ENCODE results near the gene PLA2G2F.

The PLA2G2F gene

GRCh38 chr1:20142001-20142710 lies 3.0 kb downstream of the PLA2G2F start:
- DNase-seq (ENCODE audit: low read depth): no peak

- no peak for DNase-seq (ENCODE audit: low read depth)
These were observed 4.2 kb downstream of the PLA2G2F start for GRCh38 chr1:20143318-20143717.

- no peak for DNase-seq (ENCODE audit: low read depth)
These were observed 4.8 kb downstream of the PLA2G2F start for GRCh38 chr1:20143734-20144565.

- no peak for DNase-seq (ENCODE audit: low read depth)
These were observed 8.9 kb downstream of the PLA2G2F start for GRCh38 chr1:20147846-20148570.

GRCh38 chr1:20148571-20149500 lies 9.7 kb downstream of the PLA2G2F start:
- DNase-seq (ENCODE audit: low read depth): no peak

GRCh38 chr1:20149601-20150325 lies 10.6 kb downstream of the PLA2G2F start:
- no peak for DNase-seq (ENCODE audit: low read depth)

- DNase-seq (ENCODE audit: low read depth): no peak
These were observed 11.2 kb downstream of the PLA2G2F start for GRCh38 chr1:20150326-20150705.

- no peak for DNase-seq (ENCODE audit: low read depth)
These were observed 11.8 kb downstream of the PLA2G2F start for GRCh38 chr1:20150969-20151368.

- DNase-seq (ENCODE audit: low read depth): peak; percentile 27
These were observed 12.9 kb downstream of the PLA2G2F start for GRCh38 chr1:20151906-20152598.

- no peak for DNase-seq (ENCODE audit: low read depth)
These were observed 13.4 kb downstream of the PLA2G2F start for GRCh38 chr1:20152599-20152930.

- DNase-seq (ENCODE audit: low read depth): no peak
These were observed 13.9 kb downstream of the PLA2G2F start for GRCh38 chr1:20153000-20153418.

GRCh38 chr1:20154301-20154831 lies 15.2 kb downstream of the PLA2G2F start:
- no peak for DNase-seq (ENCODE audit: low read depth)

- no peak for DNase-seq (ENCODE audit: low read depth)
These were observed 19.4 kb downstream of the PLA2G2F start for GRCh38 chr1:20158358-20159070.

- DNase-seq (ENCODE audit: low read depth): no peak
These were observed 20.9 kb downstream of the PLA2G2F start for GRCh38 chr1:20160034-20160433.

- DNase-seq (ENCODE audit: low read depth): no peak
These were observed 25.6 kb downstream of the PLA2G2F start for GRCh38 chr1:20164694-20165202.

- DNase-seq (ENCODE audit: low read depth): no peak
These were observed 26.4 kb downstream of the PLA2G2F start for GRCh38 chr1:20165522-20165951.

- DNase-seq (ENCODE audit: low read depth): no peak
These were observed 26.9 kb downstream of the PLA2G2F start for GRCh38 chr1:20166051-20166450.

- no peak for DNase-seq (ENCODE audit: low read depth)
These were observed 28.0 kb downstream of the PLA2G2F start for GRCh38 chr1:20167126-20167525.

Data from GM04504 (cell line).